Smooth muscle cell (in vitro differentiated cells): ENCODE data around the gene GSTM2. TPM values are rescaled to one million over a fixed set of nuclear protein-coding genes. Genes with fewer than 3 reads are reported as not detected.

Experiments used
- DNase-seq: peaks from one replicate; lab custom pipeline; 2025; ENCODE audit not compliant: unreplicated experiment; lab: John Stamatoyannopoulos, UW
- H2AFZ ChIP-seq: fragments of 200-600 bp; sonication (generic); 2 replicates; pipeline ENCODE4 v1.6.0; 2016; ENCODE audit warnings: antibody characterized with exemption, low read depth, mild to moderate bottlenecking
- H3F3A ChIP-seq: fragments of 200-600 bp; sonication (generic); 2 replicates; pipeline ENCODE4 v1.6.0; 2017; ENCODE audit warnings: antibody characterized with exemption, low read depth
- H3K27ac ChIP-seq: fragments of 200-600 bp; sonication (generic); 2 replicates; pipeline ENCODE4 v1.5.1; 2016; ENCODE audit warnings: low read depth, mild to moderate bottlenecking
- H3K27me3 ChIP-seq: fragments of 200-600 bp; sonication (generic); 2 replicates; pipeline ENCODE4 v1.6.1; 2016; ENCODE audit warnings: low read depth, mild to moderate bottlenecking
- H3K36me3 ChIP-seq: fragments of 200-600 bp; sonication (generic); 2 replicates; pipeline ENCODE4 v1.5.1; 2016; ENCODE audit warnings: low read depth
- H3K4me1 ChIP-seq: fragments of 200-600 bp; sonication (generic); 2 replicates; pipeline ENCODE4 v1.5.1; 2016; ENCODE audit warnings: low read depth
- H3K4me2 ChIP-seq: fragments of 200-600 bp; sonication (generic); 2 replicates; pipeline ENCODE4 v1.6.0; 2016; ENCODE audit warnings: mild to moderate bottlenecking
- H3K4me3 ChIP-seq: fragments of 200-600 bp; sonication (generic); 2 replicates; pipeline ENCODE4 v1.5.1; 2016; ENCODE audit warnings: mild to moderate bottlenecking
- H3K79me2 ChIP-seq: fragments of 200-600 bp; sonication (generic); 2 replicates; pipeline ENCODE4 v1.6.0; 2016; ENCODE audit warnings: low read depth, mild to moderate bottlenecking
- H3K9ac ChIP-seq: fragments of 200-600 bp; sonication (generic); 2 replicates; pipeline ENCODE4 v1.6.0; 2016; ENCODE audit warnings: low read depth
- H3K9me3 ChIP-seq: fragments of 200-600 bp; sonication (generic); replicated peaks from 2 replicates; pipeline ENCODE4 v1.5.1; 2016; ENCODE audit warnings: low read depth
- H4K20me1 ChIP-seq: fragments of 200-600 bp; sonication (generic); 2 replicates; pipeline ENCODE4 v1.6.0; 2016; ENCODE audit warnings: low read depth
- WGBS: methylation state at CpG from one replicate; pipeline ENCODE4 v1.1.7; 2016; ENCODE audit warnings: low lambda C conversion rate; 5-methylcytosine and 5-hydroxymethylcytosine counted together
- polyA plus RNA-seq: library from polyadenylated mRNA; unstranded; fragments of >200 nt; fragmentation: Nextera tagmentation; extraction: Ambion mirVana; gene quantifications from 2 replicates; pipeline ENCODE4 v1.2.1, GENCODE V29; 2016
- total RNA-seq: library from RNA; depleted of rRNA; stranded (reverse); fragments of >200 nt; gene quantifications from 2 replicates; pipeline ENCODE4 v1.2.3, GENCODE V29; 2014
- TF ChIP-seq, protein P1 (sequence below): fragments of 200-600 bp; sonication (generic); IDR thresholded peaks from 2 replicates; pipeline ENCODE4 v1.5.1; 2017; ENCODE audit warnings: borderline replicate concordance, mild to moderate bottlenecking, antibody characterized with exemption; ENCODE audit not compliant: insufficient read depth, poor library complexity, severe bottlenecking

GSTM2 gene
- total and polyA plus RNA-seq, 2 experiments from 2014 or later = 30.3 to 43.8 TPM

DNA sequence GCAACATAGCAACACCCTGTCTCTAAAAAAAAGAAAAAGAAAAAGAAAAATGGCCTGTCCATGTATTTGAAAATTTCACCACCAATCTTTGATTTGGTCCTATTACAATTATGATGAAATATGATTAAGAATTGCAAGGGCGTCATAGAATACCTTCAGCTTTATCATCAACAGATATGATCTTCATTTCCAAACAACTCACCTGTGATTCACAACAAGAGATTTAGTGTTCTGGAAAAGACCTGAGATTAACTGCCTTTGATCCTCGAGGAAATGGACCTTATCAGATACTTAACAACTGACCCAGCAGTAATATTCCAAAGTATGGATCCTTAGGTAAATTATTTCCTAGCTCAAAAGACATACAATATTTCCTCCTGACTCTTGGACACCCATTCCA is 15.5 kb upstream of the GSTM2 start:
- H3K4me1 ChIP-seq = no peaks in the 10 kb centered on the region
- no peaks in the 10 kb centered on the region for H3K36me3 ChIP-seq
- 84% methylated on average over 2 of the region's 2 CpGs for WGBS
- no peaks in the 10 kb centered on the region for H3K79me2 ChIP-seq
- H3F3A ChIP-seq = no peaks in the 10 kb centered on the region
- no peak overlapping the region for H3K4me2 ChIP-seq
- no peak overlapping the region for H3K9ac ChIP-seq
- no peak overlapping the region for H3K4me3 ChIP-seq
- no peaks in the 10 kb centered on the region for H3K9me3 ChIP-seq
- no peaks in the 10 kb centered on the region for H4K20me1 ChIP-seq
- TF ChIP-seq, protein P1, sequence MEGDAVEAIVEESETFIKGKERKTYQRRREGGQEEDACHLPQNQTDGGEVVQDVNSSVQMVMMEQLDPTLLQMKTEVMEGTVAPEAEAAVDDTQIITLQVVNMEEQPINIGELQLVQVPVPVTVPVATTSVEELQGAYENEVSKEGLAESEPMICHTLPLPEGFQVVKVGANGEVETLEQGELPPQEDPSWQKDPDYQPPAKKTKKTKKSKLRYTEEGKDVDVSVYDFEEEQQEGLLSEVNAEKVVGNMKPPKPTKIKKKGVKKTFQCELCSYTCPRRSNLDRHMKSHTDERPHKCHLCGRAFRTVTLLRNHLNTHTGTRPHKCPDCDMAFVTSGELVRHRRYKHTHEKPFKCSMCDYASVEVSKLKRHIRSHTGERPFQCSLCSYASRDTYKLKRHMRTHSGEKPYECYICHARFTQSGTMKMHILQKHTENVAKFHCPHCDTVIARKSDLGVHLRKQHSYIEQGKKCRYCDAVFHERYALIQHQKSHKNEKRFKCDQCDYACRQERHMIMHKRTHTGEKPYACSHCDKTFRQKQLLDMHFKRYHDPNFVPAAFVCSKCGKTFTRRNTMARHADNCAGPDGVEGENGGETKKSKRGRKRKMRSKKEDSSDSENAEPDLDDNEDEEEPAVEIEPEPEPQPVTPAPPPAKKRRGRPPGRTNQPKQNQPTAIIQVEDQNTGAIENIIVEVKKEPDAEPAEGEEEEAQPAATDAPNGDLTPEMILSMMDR = no peak
- H2AFZ ChIP-seq = no peak overlapping the region
- no peak overlapping the region for H3K27ac ChIP-seq
- no peak for DNase-seq
- H3K27me3 ChIP-seq = peaks cover 16% of the 10 kb centered on the region

DNA sequence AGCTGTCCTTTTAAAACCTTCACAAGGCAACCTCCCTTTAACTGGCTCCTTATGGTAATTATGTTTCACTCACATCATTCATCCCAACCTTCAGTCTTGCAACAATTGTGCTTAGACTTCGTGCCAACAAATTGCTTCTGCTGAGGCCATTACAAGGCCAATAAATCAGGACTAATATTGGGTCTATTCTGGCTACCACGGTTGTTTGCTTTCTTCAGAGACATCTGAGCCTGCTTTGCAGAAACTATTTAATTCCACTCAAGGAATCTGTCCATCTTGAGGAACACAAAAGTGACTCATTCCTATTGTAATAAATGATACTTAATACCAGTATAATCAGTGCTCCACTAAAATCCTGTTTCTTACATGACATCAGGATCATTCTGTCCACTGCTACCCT is 14.6 kb upstream of the GSTM2 start:
- no peak overlapping the region for H2AFZ ChIP-seq
- WGBS = 85% methylated on average over 2 of the region's 2 CpGs
- no peak overlapping the region for H3K27ac ChIP-seq
- H3K9me3 ChIP-seq = no peaks in the 10 kb centered on the region
- H3K4me3 ChIP-seq = no peak overlapping the region
- no peaks in the 10 kb centered on the region for H4K20me1 ChIP-seq
- H3K4me1 ChIP-seq = no peaks in the 10 kb centered on the region
- no peaks in the 10 kb centered on the region for H3K36me3 ChIP-seq
- H3K9ac ChIP-seq = no peak overlapping the region
- DNase-seq = no peak
- peaks cover 16% of the 10 kb centered on the region for H3K27me3 ChIP-seq
- H3K4me2 ChIP-seq = no peak overlapping the region
- no peaks in the 10 kb centered on the region for H3K79me2 ChIP-seq
- TF ChIP-seq, protein P1 = no peak
- H3F3A ChIP-seq = no peaks in the 10 kb centered on the region

DNA sequence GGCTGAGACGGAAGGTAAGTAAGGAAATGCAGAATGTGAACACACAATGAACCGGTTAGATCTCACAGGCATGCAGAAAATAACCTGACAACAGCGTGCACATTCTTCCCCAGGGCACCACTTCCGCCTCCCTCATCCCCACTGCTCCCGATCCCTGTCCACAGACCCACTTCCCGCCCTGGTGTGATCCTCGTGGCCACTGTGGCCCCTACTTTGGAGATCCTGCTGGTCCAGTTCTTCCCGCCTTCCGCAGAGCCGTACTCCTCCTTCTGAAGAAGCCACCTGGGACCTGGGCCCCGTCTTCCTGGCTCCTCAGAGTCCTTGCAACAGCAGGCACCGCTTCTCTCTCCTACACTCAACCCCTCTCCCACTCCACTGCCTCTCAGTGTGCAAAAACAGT is 13.3 kb upstream of the GSTM2 start:
- H3K4me3 ChIP-seq = no peak overlapping the region
- no peak overlapping the region for H3K27ac ChIP-seq
- WGBS = 88% methylated on average over 12 of the region's 12 CpGs

More for the DNA sequence above, 13.3 kb upstream of the GSTM2 start:
- Histone ChIP-seq H2AFZ (no peak overlapping the region), H3K9me3 (no peaks in the 10 kb centered on the region), H3K4me1 (no peaks in the 10 kb centered on the region), H3K4me2 (no peak overlapping the region), H3K79me2 (no peaks in the 10 kb centered on the region), H3K9ac (no peak overlapping the region), H3K27me3 (peaks cover 16% of the 10 kb centered on the region), H3K36me3 (no peaks in the 10 kb centered on the region), H3F3A (no peaks in the 10 kb centered on the region), H4K20me1 (no peaks in the 10 kb centered on the region)
- no peak for DNase-seq
- TF ChIP-seq, protein P1 = no peak
